HEK293 (cell line): ENCODE results near the gene VWDE.

Experiments
- CTCF ChIA-PET: fragments of 350-600 bp; formaldehyde crosslinking; extraction: SDS; loops from one replicate; lab custom pipeline; 2021; ENCODE audit warnings: antibody characterized with exemption; lab: Yijun Ruan, JAX
- POLR2A ChIA-PET: fragments of 300-600 bp; formaldehyde crosslinking; extraction: SDS; loops from one replicate; lab custom pipeline; 2020; ENCODE audit warnings: antibody characterized with exemption, inconsistent platforms; lab: Yijun Ruan, JAX
- H3K27ac ChIP-seq: fragments of 200-500 bp; sonication (Bioruptor generic); 2 replicates; pipeline ENCODE4 v1.5.1; 2014; ENCODE audit warnings: low read depth, low read length, control low read depth, inconsistent platforms; ENCODE audit errors: extremely low read depth
- H3K36me3 ChIP-seq, 2 experiments: fragments of 200-500 bp in 1 of 2; sonication (Bioruptor generic) in 1 of 2; 1 replicate in 1 of 2; 2 replicates in 1 of 2; pipeline ENCODE4 v1.5.1; 2014 to 2017; ENCODE audit warnings: inconsistent platforms in 2 of 2, low read length in 2 of 2; ENCODE audit not compliant: control insufficient read depth in 2 of 2, insufficient read depth in 1 of 2
- H3K4me1 ChIP-seq: fragments of 200-500 bp; sonication (Bioruptor generic); 2 replicates; pipeline ENCODE4 v1.5.1; 2014; ENCODE audit warnings: mild to moderate bottlenecking, low read length, inconsistent platforms; ENCODE audit not compliant: control insufficient read depth, insufficient read depth
- H3K4me3 ChIP-seq: 2 replicates; pipeline ENCODE4 v1.5.1; 2011; ENCODE audit warnings: low read depth, mild to moderate bottlenecking, control low read depth, low read length, moderate library complexity
- H3K9me3 ChIP-seq: fragments of 200-500 bp; sonication (Bioruptor generic); 2 replicates; pipeline ENCODE4 v1.5.1; 2014; ENCODE audit warnings: low read depth, low read length, inconsistent platforms; ENCODE audit not compliant: control insufficient read depth, insufficient read depth
- GLIS1 ChIP-seq: fragments of 450-650 bp; formaldehyde crosslinking; IDR thresholded peaks from 2 replicates; pipeline ENCODE4 v1.5.1; 2016; ENCODE audit warnings: missing biosample characterization, missing genetic modification characterization
- MYNN ChIP-seq: fragments of 450-650 bp; formaldehyde crosslinking; IDR thresholded peaks from 2 replicates; pipeline ENCODE4 v1.5.1; 2016; ENCODE audit warnings: missing biosample characterization, missing genetic modification characterization, borderline replicate concordance
- ZEB2 ChIP-seq: fragments of 450-650 bp; formaldehyde crosslinking; IDR thresholded peaks from 2 replicates; pipeline ENCODE4 v1.5.1; 2016; ENCODE audit warnings: missing biosample characterization, missing genetic modification characterization
- ZIC2 ChIP-seq: fragments of 450-650 bp; formaldehyde crosslinking; IDR thresholded peaks from 2 replicates; pipeline ENCODE4 v1.5.1; 2016; ENCODE audit warnings: missing biosample characterization, missing genetic modification characterization
- ZNF2 ChIP-seq: fragments of 450-650 bp; formaldehyde crosslinking; IDR thresholded peaks from 2 replicates; pipeline ENCODE4 v1.5.1; 2016; ENCODE audit warnings: missing biosample characterization, missing genetic modification characterization
- ZNF292 ChIP-seq: fragments of 450-650 bp; formaldehyde crosslinking; IDR thresholded peaks from 2 replicates; pipeline ENCODE4 v1.5.1; 2016; ENCODE audit warnings: low read depth, missing biosample characterization, missing genetic modification characterization, borderline replicate concordance
- ZNF335 ChIP-seq: fragments of 450-650 bp; formaldehyde crosslinking; conservative IDR thresholded peaks from 2 replicates; pipeline ENCODE4 v1.5.1; 2016; ENCODE audit warnings: missing biosample characterization, missing genetic modification characterization
- ZNF560 ChIP-seq: fragments of 450-650 bp; formaldehyde crosslinking; IDR thresholded peaks from 2 replicates; pipeline ENCODE4 v1.5.1; 2017; ENCODE audit warnings: missing biosample characterization, missing genetic modification characterization, borderline replicate concordance
- ZNF768 ChIP-seq: fragments of 450-650 bp; formaldehyde crosslinking; IDR thresholded peaks from 2 replicates; pipeline ENCODE4 v1.5.1; 2018; ENCODE audit warnings: missing biosample characterization, mild to moderate bottlenecking, missing genetic modification characterization
- ZNF843 ChIP-seq: fragments of 450-650 bp; formaldehyde crosslinking; IDR thresholded peaks from 2 replicates; pipeline ENCODE4 v1.5.1; 2016; ENCODE audit warnings: missing biosample characterization, missing genetic modification characterization
- TF ChIP-seq, protein P1 (sequence below): fragments of 450-650 bp; formaldehyde crosslinking; IDR thresholded peaks from 2 replicates; pipeline ENCODE4 v1.5.1; 2016; ENCODE audit warnings: missing biosample characterization, missing genetic modification characterization
- TF ChIP-seq, protein P2 (sequence below): fragments of 450-650 bp; formaldehyde crosslinking; IDR thresholded peaks from 2 replicates; pipeline ENCODE4 v1.5.1; 2016; ENCODE audit warnings: missing biosample characterization, missing genetic modification characterization
- TF ChIP-seq, protein P3 (sequence below): fragments of 450-650 bp; formaldehyde crosslinking; IDR thresholded peaks from 2 replicates; pipeline ENCODE4 v1.5.1; 2016; ENCODE audit warnings: missing biosample characterization, missing genetic modification characterization
- TF ChIP-seq, protein P4 (sequence below): fragments of 450-650 bp; formaldehyde crosslinking; conservative IDR thresholded peaks from 2 replicates; pipeline ENCODE4 v1.5.1; 2016; ENCODE audit warnings: low read depth, missing biosample characterization, missing genetic modification characterization

The VWDE gene

DNA sequence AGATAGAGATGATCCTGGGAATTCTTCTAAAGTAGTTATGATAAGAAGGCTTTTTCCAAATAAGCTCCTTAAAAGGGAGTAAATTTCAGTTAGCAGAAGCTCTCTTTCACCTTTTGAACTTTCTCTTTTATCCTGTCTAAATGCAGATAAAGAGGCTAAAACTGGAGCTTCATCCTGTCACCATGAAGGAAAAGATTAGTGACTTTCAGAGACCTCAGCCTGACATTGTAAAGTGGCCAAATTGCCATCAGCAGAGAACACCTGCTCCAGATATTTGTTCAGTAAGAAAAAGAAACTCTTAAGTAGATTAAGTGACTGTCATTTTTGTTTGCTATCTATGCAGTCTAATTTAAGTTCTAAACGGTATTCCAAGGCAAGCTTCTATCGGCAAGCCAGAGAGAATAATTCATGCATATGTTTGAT is 18.3 kb downstream of the VWDE start:
- ChIA-PET CTCF (interaction anchor here (1.9 to 2.5 kb wide), 2 partner anchors 48 to 105 kb away, joined by 6 to 8 read pairs; no protein-coding TSS in a partner anchor), POLR2A (interaction anchor here (0.6 kb wide), 1 partner anchor 121 kb away, joined by 3 read pairs; no protein-coding TSS in a partner anchor)
- TF ChIP-seq, protein P1, sequence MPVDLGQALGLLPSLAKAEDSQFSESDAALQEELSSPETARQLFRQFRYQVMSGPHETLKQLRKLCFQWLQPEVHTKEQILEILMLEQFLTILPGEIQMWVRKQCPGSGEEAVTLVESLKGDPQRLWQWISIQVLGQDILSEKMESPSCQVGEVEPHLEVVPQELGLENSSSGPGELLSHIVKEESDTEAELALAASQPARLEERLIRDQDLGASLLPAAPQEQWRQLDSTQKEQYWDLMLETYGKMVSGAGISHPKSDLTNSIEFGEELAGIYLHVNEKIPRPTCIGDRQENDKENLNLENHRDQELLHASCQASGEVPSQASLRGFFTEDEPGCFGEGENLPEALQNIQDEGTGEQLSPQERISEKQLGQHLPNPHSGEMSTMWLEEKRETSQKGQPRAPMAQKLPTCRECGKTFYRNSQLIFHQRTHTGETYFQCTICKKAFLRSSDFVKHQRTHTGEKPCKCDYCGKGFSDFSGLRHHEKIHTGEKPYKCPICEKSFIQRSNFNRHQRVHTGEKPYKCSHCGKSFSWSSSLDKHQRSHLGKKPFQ (tag by site-specific recombination) = no peak
- TF ChIP-seq, protein P2, sequence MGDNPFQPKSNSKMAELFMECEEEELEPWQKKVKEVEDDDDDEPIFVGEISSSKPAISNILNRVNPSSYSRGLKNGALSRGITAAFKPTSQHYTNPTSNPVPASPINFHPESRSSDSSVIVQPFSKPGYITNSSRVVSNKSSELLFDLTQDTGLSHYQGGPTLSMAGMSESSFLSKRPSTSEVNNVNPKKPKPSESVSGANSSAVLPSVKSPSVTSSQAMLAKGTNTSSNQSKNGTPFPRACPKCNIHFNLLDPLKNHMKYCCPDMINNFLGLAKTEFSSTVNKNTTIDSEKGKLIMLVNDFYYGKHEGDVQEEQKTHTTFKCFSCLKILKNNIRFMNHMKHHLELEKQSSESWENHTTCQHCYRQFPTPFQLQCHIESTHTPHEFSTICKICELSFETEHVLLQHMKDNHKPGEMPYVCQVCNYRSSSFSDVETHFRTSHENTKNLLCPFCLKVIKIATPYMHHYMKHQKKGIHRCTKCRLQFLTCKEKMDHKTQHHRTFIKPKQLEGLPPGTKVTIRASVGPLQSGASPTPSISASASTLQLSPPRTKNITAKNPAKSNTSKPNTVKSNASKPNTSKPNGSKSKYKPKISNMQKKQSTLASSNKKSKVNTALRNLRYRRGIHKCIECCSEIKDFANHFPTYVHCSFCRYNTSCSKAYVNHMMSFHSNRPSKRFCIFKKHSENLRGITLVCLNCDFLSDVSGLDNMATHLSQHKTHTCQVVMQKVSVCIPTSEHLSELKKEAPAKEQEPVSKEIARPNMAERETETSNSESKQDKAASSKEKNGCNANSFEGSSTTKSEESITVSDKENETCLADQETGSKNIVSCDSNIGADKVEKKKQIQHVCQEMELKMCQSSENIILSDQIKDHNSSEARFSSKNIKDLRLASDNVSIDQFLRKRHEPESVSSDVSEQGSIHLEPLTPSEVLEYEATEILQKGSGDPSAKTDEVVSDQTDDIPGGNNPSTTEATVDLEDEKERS = no peak
- TF ChIP-seq ZNF560 (tag by site-specific recombination) (no peak), ZIC2 (no peak), MYNN (tag by site-specific recombination) (no peak), ZNF768 (no peak), ZNF292 (no peak), GLIS1 (tag by site-specific recombination) (no peak), ZNF2 (tag by site-specific recombination) (no peak)
- TF ChIP-seq, protein P3, sequence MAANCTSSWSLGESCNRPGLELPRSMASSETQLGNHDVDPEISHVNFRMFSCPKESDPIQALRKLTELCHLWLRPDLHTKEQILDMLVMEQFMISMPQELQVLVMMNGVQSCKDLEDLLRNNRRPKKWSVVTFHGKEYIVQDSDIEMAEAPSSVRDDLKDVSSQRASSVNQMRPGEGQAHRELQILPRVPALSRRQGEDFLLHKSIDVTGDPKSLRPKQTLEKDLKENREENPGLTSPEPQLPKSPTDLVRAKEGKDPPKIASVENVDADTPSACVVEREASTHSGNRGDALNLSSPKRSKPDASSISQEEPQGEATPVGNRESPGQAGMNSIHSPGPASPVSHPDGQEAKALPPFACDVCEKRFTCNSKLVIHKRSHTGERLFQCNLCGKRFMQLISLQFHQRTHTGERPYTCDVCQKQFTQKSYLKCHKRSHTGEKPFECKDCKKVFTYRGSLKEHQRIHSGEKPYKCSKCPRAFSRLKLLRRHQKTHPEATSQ (tag by site-specific recombination) = no peak
- TF ChIP-seq, protein P4, sequence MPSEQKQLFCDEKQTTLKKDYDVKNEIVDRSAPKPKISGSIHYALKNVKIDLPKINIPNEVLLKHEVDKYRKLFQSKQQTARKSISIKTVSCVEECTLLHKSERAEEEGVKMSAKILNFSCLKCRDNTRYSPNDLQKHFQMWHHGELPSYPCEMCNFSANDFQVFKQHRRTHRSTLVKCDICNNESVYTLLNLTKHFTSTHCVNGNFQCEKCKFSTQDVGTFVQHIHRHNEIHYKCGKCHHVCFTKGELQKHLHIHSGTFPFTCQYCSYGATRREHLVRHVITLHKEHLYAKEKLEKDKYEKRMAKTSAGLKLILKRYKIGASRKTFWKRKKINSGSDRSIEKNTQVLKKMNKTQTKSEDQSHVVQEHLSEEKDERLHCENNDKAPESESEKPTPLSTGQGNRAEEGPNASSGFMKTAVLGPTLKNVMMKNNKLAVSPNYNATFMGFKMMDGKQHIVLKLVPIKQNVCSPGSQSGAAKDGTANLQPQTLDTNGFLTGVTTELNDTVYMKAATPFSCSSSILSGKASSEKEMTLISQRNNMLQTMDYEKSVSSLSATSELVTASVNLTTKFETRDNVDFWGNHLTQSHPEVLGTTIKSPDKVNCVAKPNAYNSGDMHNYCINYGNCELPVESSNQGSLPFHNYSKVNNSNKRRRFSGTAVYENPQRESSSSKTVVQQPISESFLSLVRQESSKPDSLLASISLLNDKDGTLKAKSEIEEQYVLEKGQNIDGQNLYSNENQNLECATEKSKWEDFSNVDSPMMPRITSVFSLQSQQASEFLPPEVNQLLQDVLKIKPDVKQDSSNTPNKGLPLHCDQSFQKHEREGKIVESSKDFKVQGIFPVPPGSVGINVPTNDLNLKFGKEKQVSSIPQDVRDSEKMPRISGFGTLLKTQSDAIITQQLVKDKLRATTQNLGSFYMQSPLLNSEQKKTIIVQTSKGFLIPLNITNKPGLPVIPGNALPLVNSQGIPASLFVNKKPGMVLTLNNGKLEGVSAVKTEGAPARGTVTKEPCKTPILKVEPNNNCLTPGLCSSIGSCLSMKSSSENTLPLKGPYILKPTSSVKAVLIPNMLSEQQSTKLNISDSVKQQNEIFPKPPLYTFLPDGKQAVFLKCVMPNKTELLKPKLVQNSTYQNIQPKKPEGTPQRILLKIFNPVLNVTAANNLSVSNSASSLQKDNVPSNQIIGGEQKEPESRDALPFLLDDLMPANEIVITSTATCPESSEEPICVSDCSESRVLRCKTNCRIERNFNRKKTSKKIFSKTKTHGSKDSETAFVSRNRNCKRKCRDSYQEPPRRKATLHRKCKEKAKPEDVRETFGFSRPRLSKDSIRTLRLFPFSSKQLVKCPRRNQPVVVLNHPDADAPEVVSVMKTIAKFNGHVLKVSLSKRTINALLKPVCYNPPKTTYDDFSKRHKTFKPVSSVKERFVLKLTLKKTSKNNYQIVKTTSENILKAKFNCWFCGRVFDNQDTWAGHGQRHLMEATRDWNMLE (tag by site-specific recombination) = no peak
- Histone ChIP-seq H3K36me3 (no peaks in the 10 kb centered on the region), H3K4me1 (no peaks in the 10 kb centered on the region), H3K4me3 (no peak overlapping the region), H3K9me3 (no peaks in the 10 kb centered on the region), H3K27ac (no peak overlapping the region)

DNA sequence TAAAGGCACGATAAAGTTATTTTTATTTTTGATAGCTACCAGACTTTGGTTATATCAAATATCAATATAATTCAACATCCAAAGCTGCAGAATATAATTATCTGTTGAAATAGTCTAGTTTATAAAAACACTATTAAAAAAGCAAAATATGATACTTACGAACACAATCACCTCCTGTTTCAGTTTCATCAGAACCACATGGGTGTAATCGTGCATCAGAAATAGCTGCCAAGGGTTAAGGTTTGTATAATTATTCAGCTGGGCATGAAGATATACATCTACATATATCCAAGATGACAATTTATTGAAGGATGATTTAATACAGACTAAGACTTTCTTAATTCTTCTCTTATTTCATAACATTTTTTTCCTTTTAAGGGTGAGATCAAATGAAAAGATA is 20.3 kb downstream of the VWDE start:
- Histone ChIP-seq H3K4me1 (no peaks in the 10 kb centered on the region), H3K4me3 (no peak overlapping the region), H3K27ac (no peak overlapping the region), H3K36me3 (no peaks in the 10 kb centered on the region; a peak in 1 of 3 replicates), H3K9me3 (no peaks in the 10 kb centered on the region)
- TF ChIP-seq ZEB2 (tag by site-specific recombination) (no peak), ZNF843 (no peak), ZNF335 (tag by site-specific recombination) (no peak)
- CTCF ChIA-PET = interaction anchor here (0.7 to 2.5 kb wide), 3 partner anchors 12 to 107 kb away, joined by 4 to 8 read pairs (median 8); no protein-coding TSS in a partner anchor
- POLR2A ChIA-PET = no interaction called here
